ENCODE data around the gene NLRP9.

Gene NLRP9

GRCh38 chr19:55703790-55704215 lies 34.4 kb downstream of the NLRP9 start:
- peak; percentile 26 for DNase-seq (ENCODE audit: low read depth)

GRCh38 chr19:55702131-55702627 lies 36.0 kb downstream of the NLRP9 start:
- no peak for DNase-seq (ENCODE audit: low read depth)

- no peak for DNase-seq (ENCODE audit: low read depth)
These were observed 37.4 kb downstream of the NLRP9 start for GRCh38 chr19:55700813-55701212.

GRCh38 chr19:55699221-55699620 lies 39.0 kb downstream of the NLRP9 start:
- DNase-seq (ENCODE audit: low read depth): no peak

- no peak for DNase-seq (ENCODE audit: low read depth)
These were observed 39.9 kb downstream of the NLRP9 start for GRCh38 chr19:55698256-55698655.

- no peak for DNase-seq (ENCODE audit: low read depth)
These were observed 40.5 kb downstream of the NLRP9 start for GRCh38 chr19:55697698-55698097.

GRCh38 chr19:55697069-55697440 lies 41.1 kb downstream of the NLRP9 start:
- no peak for DNase-seq (ENCODE audit: low read depth)

- DNase-seq (ENCODE audit: low read depth): no peak
These were observed 41.7 kb downstream of the NLRP9 start for GRCh38 chr19:55696301-55697068.

GRCh38 chr19:55695511-55696290 lies 42.5 kb downstream of the NLRP9 start:
- DNase-seq (ENCODE audit: low read depth): no peak

GRCh38 chr19:55694656-55695491 lies 43.3 kb downstream of the NLRP9 start:
- no peak for DNase-seq (ENCODE audit: low read depth)

GRCh38 chr19:55694241-55694655 lies 44.0 kb downstream of the NLRP9 start:
- no peak for DNase-seq (ENCODE audit: low read depth)

GRCh38 chr19:55693336-55693974 lies 44.7 kb downstream of the NLRP9 start:
- DNase-seq (ENCODE audit: low read depth): no peak

- DNase-seq (ENCODE audit: low read depth): no peak
These were observed 45.5 kb downstream of the NLRP9 start for GRCh38 chr19:55692681-55693081.

- no peak for DNase-seq (ENCODE audit: low read depth)
These were observed 46.4 kb downstream of the NLRP9 start for GRCh38 chr19:55691561-55692481.

- DNase-seq (ENCODE audit: low read depth): no peak
These were observed 47.2 kb downstream of the NLRP9 start for GRCh38 chr19:55690769-55691545.

GRCh38 chr19:55690109-55690768 lies 48.0 kb downstream of the NLRP9 start:
- no peak for DNase-seq (ENCODE audit: low read depth)

GRCh38 chr19:55689411-55690108 lies 48.6 kb downstream of the NLRP9 start:
- no peak for DNase-seq (ENCODE audit: low read depth)

GRCh38 chr19:55688422-55689218 lies 49.6 kb downstream of the NLRP9 start:
- no peak for DNase-seq (ENCODE audit: low read depth)
